Progenitor cell of endocrine pancreas (in vitro differentiated cells): ENCODE measurements around the gene OTULINL. TPM values are rescaled to one million over a fixed set of nuclear protein-coding genes. Genes with fewer than 3 reads are reported as not detected.

Experiments used
- DNase-seq: peaks from one replicate; pipeline ENCODE4 v3.0.0; 2021; ENCODE audit warnings: low spot score; ENCODE audit not compliant: unreplicated experiment
- H3K27ac Mint-ChIP-seq: 2 replicates; pipeline ENCODE4 v1.8.0; 2021; ENCODE audit warnings: mild to moderate bottlenecking, moderate library complexity, mixed read lengths
- H3K27me3 Mint-ChIP-seq: 2 replicates; pipeline ENCODE4 v1.8.0; 2021; ENCODE audit warnings: mixed read lengths
- H3K36me3 Mint-ChIP-seq: 2 replicates; pipeline ENCODE4 v1.8.0; 2022; ENCODE audit warnings: mixed read lengths; ENCODE audit not compliant: insufficient read depth
- H3K4me1 Mint-ChIP-seq: 2 replicates; pipeline ENCODE4 v1.8.0; 2021; ENCODE audit warnings: low read depth, mixed read lengths
- H3K4me3 Mint-ChIP-seq: 2 replicates; pipeline ENCODE4 v1.8.0; 2021; ENCODE audit warnings: low read depth, mild to moderate bottlenecking, moderate library complexity, mixed read lengths
- H3K9me3 Mint-ChIP-seq: 2 replicates; pipeline ENCODE4 v1.8.0; 2021; ENCODE audit warnings: low read depth, mixed read lengths
- CTCF ChIP-seq: fragments of 200-600 bp; sonication (generic); IDR thresholded peaks from one replicate; pipeline ENCODE4 v1.5.0; 2021; ENCODE audit warnings: antibody characterized with exemption, mild to moderate bottlenecking; ENCODE audit not compliant: unreplicated experiment
- total RNA-seq: library from RNA; stranded (reverse); gene quantifications from 2 replicates; pipeline ENCODE4 v1.2.1, GENCODE V29; 2021

The OTULINL gene
- total RNA-seq, 1 donor from 2014 or later: 35.5 TPM

- Mint-ChIP-seq H3K27ac (no peak overlapping the region), H3K27me3 (no peaks in the 10 kb centered on the region), H3K9me3 (no peaks in the 10 kb centered on the region), H3K4me1 (peaks cover 26% of the 10 kb centered on the region), H3K4me3 (no peak overlapping the region), H3K36me3 (peaks cover 4% of the 10 kb centered on the region)
- DNase-seq: no peak
- TF ChIP-seq CTCF: no peak
Observed at GRCh38 chr5:14594378-14595074, 12.9 kb downstream of the OTULINL start.

GRCh38 chr5:14595189-14595588 is 13.6 kb downstream of the OTULINL start:
- no peak for DNase-seq
- TF ChIP-seq CTCF: no peak
- Mint-ChIP-seq H3K9me3 (no peaks in the 10 kb centered on the region), H3K27ac (no peak overlapping the region), H3K27me3 (no peaks in the 10 kb centered on the region), H3K4me1 (peaks cover 26% of the 10 kb centered on the region), H3K4me3 (no peak overlapping the region), H3K36me3 (peaks cover 4% of the 10 kb centered on the region)

GRCh38 chr5:14595891-14596290 is 14.3 kb downstream of the OTULINL start:
- no peak for TF ChIP-seq CTCF
- Mint-ChIP-seq H3K27ac (no peak overlapping the region), H3K4me1 (peaks cover 25% of the 10 kb centered on the region), H3K4me3 (no peak overlapping the region), H3K9me3 (no peaks in the 10 kb centered on the region), H3K36me3 (peaks cover 4% of the 10 kb centered on the region), H3K27me3 (no peaks in the 10 kb centered on the region)
- no peak for DNase-seq

- H3K4me3 Mint-ChIP-seq: no peak overlapping the region
- H3K36me3 Mint-ChIP-seq: peaks cover 3% of the 10 kb centered on the region
- no peaks in the 10 kb centered on the region for H3K9me3 Mint-ChIP-seq
- no peaks in the 10 kb centered on the region for H3K27me3 Mint-ChIP-seq
- peaks cover 15% of the 10 kb centered on the region for H3K4me1 Mint-ChIP-seq
- TF ChIP-seq CTCF: no peak
- H3K27ac Mint-ChIP-seq: no peak overlapping the region
- no peak for DNase-seq
Observed at GRCh38 chr5:14597080-14597479, 15.5 kb downstream of the OTULINL start.

- Mint-ChIP-seq H3K36me3 (peaks cover 8% of the 10 kb centered on the region), H3K27ac (no peak overlapping the region)
Observed at GRCh38 chr5:14598225-14598624, 16.6 kb downstream of the OTULINL start.

More at GRCh38 chr5:14598225-14598624, 16.6 kb downstream of the OTULINL start:
- Mint-ChIP-seq H3K4me3 (no peak overlapping the region), H3K4me1 (peaks cover 8% of the 10 kb centered on the region), H3K9me3 (no peaks in the 10 kb centered on the region), H3K27me3 (no peaks in the 10 kb centered on the region)
- DNase-seq: no peak
- TF ChIP-seq CTCF: no peak
